Measurements from ENCODE around the gene PEX26.
"Not testable (repeated sequence)": the region's sequence is repeated elsewhere in the genome, so short reads cannot be mapped to it uniquely, and the experiment has no call there.

PEX26 gene

GRCh38 chr22:18060646-18061620 is 16.9 kb upstream of the PEX26 start:
- TF ChIP-seq, protein P1, sequence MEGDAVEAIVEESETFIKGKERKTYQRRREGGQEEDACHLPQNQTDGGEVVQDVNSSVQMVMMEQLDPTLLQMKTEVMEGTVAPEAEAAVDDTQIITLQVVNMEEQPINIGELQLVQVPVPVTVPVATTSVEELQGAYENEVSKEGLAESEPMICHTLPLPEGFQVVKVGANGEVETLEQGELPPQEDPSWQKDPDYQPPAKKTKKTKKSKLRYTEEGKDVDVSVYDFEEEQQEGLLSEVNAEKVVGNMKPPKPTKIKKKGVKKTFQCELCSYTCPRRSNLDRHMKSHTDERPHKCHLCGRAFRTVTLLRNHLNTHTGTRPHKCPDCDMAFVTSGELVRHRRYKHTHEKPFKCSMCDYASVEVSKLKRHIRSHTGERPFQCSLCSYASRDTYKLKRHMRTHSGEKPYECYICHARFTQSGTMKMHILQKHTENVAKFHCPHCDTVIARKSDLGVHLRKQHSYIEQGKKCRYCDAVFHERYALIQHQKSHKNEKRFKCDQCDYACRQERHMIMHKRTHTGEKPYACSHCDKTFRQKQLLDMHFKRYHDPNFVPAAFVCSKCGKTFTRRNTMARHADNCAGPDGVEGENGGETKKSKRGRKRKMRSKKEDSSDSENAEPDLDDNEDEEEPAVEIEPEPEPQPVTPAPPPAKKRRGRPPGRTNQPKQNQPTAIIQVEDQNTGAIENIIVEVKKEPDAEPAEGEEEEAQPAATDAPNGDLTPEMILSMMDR (IDR thresholded peaks at IDR 0.05; ENCODE audit: control insufficient read depth, extremely low read depth, insufficient read depth), result no peak
- H3K4me3 ChIP-seq (ENCODE audit: low read depth, low read length), result no peak overlapping the region
- DNase-seq (ENCODE audit: low read depth), result no peak

GRCh38 chr22:18062421-18062820 is 15.4 kb upstream of the PEX26 start:
- H3K4me3 ChIP-seq (ENCODE audit: low read depth, low read length), result no peak overlapping the region
- no peak for DNase-seq (ENCODE audit: low read depth)
- TF ChIP-seq, protein P1 (IDR thresholded peaks at IDR 0.05; ENCODE audit: control insufficient read depth, extremely low read depth, insufficient read depth), result no peak

DNA sequence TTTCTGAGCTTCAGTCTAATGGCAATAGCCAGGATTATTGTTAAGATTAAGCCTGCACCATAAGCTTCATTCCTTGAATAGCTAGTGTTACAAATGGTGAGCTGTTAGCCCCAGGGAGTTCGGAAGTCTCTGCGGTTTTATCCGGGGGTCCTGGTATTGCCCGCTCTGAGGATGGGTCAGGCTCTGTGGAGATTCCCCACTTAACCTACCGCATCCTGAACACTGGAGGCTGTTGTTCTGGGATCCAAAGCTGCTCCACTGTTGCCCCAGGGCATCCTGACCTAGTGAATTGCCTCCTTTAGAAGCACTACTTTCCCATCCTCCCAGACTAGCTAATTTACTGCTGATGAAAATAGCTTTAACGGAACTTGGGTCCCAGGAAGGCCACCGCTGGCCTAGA is 14.5 kb upstream of the PEX26 start:
- TF ChIP-seq, protein P1 (IDR thresholded peaks at IDR 0.05; ENCODE audit: control insufficient read depth, extremely low read depth, insufficient read depth), result no peak
- no peak overlapping the region for H3K4me3 ChIP-seq (ENCODE audit: low read depth, low read length)
- DNase-seq (ENCODE audit: low read depth), result no peak

- not testable (repeated sequence) for H3K4me3 ChIP-seq (ENCODE audit: low read depth, low read length)
These were observed 14.1 kb upstream of the PEX26 start for GRCh38 chr22:18063715-18064114.

GRCh38 chr22:18064636-18065035 is 13.2 kb upstream of the PEX26 start:
- TF ChIP-seq, protein P1 (IDR thresholded peaks at IDR 0.05; ENCODE audit: control insufficient read depth, extremely low read depth, insufficient read depth), result no peak
- no peak for DNase-seq (ENCODE audit: low read depth)

More at GRCh38 chr22:18063715-18064114, 14.1 kb upstream of the PEX26 start:
- not testable (repeated sequence) for DNase-seq (ENCODE audit: low read depth)

GRCh38 chr22:18065256-18065655 is 12.5 kb upstream of the PEX26 start:
- no peak overlapping the region for H3K4me3 ChIP-seq (ENCODE audit: low read depth, low read length)
- TF ChIP-seq, protein P1 (IDR thresholded peaks at IDR 0.05; ENCODE audit: control insufficient read depth, extremely low read depth, insufficient read depth), result no peak
- no peak for DNase-seq (ENCODE audit: low read depth)

More at GRCh38 chr22:18064636-18065035, 13.2 kb upstream of the PEX26 start:
- H3K4me3 ChIP-seq (ENCODE audit: low read depth, low read length), result no peak overlapping the region

DNA sequence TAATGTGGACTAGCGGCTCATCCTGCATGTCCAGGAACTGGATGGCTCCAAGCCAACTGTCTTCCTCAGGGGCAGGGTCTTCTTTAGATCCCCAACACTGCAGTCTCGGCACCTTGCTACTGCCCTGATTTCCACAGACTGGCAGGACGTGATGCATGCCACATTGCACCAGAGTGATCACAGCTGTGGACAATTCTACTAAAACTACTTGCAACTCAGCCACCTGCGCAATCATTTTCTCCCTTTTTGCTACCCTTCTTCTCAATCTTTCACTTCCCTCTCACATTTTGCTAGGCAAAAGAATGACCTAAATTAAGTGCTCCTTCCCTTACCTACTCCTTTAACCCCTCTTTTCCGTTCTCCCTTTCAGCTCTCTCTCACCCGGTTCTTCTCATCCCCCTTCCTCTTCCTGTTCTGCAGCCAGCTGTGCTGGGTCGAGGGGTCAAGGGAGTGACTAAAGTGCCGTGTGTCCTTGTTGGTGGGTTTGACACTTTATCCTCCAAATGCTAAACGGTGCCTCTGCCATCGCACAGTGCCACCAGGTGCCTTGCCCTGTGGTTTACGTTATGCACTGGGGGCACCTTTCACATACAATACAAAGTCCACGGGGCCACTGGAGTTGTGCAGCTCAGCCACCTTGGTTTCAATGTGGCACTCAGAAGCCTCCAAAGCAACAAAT is 11.5 kb upstream of the PEX26 start:
- H3K4me3 ChIP-seq (ENCODE audit: low read depth, low read length), result no peak overlapping the region
- no peak for DNase-seq (ENCODE audit: low read depth)
- TF ChIP-seq, protein P1 (IDR thresholded peaks at IDR 0.05; ENCODE audit: control insufficient read depth, extremely low read depth, insufficient read depth), result no peak

Data from LNCaP clone FGC (cell line).